Astrocyte of the spinal cord (primary cell): ENCODE measurements around the gene AKAP12.
A peak's percentile ranks its signal among the peaks of the same experiment; 100 is the strongest.

Source experiments
- DNase-seq: peaks from one replicate; pipeline ENCODE4 v3.0.0; 2011; ENCODE audit warnings: low read depth, low spot score
- H3K4me3 ChIP-seq: 2 replicates; pipeline ENCODE4 v1.5.1; 2011; ENCODE audit warnings: low read depth, mild to moderate bottlenecking, low read length, moderate library complexity
- CTCF ChIP-seq: IDR thresholded peaks from 2 replicates; pipeline ENCODE4 v1.5.1; 2012; ENCODE audit warnings: low read depth, mild to moderate bottlenecking, low read length, inconsistent platforms
- in situ Hi-C: cut with HindIII; loops from 2 replicates; pipeline ENCODE4 v1.10.0; 2017; ENCODE audit warnings: low sequenced_read_pairs

The AKAP12 gene

GRCh38 chr6:151317995-151318365 lies 78.2 kb downstream of the AKAP12 start:
- in situ Hi-C loops = no loop called here
- H3K4me3 ChIP-seq = no peak overlapping the region
- no peak for DNase-seq
- TF ChIP-seq CTCF = no peak

DNA sequence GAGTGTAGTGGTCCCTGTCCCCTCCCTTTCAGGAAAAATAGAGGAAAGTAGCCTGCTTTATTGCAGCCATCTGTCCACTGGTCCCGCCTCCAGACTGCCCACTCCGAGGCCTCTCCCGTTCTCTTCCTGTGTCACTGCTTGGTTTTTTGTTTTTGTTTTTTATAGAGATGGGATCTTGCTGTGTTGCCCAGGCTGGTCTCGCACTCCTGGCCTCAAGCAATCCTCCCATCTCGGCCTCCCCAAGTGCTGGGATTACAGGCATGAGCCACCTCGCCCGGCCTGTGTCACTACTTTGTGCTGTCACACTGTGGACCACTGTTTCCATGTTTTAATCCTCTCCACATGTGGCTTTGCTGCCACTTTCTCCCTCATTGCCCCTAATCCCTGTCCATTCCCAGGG lies 80.4 kb downstream of the AKAP12 start:
- in situ Hi-C loops = no loop called here

DNA sequence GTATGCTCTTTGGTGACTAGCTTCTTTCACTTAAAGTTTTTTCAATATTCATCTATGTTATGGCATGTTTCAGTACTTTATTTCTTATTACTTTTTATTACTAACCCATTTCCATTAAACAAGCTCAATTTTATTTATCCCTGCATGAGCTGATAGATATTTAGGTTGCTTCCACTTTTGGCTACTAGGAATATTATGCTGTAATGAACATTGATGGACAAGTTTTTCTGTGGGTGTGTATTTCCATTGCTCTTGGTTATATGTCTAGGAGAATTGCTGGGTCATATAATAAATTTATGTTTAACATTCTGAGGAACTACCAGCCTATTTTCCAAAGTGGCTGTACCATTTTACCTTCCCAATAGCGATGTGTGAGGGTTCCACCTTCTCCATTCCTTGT lies 81.7 kb downstream of the AKAP12 start:
- TF ChIP-seq CTCF = no peak
- in situ Hi-C loops = no loop called here
- no peak overlapping the region for H3K4me3 ChIP-seq
- no peak for DNase-seq

More for the DNA sequence above, 80.4 kb downstream of the AKAP12 start:
- no peak for DNase-seq
- no peak overlapping the region for H3K4me3 ChIP-seq
- no peak for TF ChIP-seq CTCF

- in situ Hi-C loops = no loop called here
- H3K4me3 ChIP-seq = no peak overlapping the region
- no peak for TF ChIP-seq CTCF
- no peak for DNase-seq
Observed at GRCh38 chr6:151322570-151322969, 82.8 kb downstream of the AKAP12 start.

DNA sequence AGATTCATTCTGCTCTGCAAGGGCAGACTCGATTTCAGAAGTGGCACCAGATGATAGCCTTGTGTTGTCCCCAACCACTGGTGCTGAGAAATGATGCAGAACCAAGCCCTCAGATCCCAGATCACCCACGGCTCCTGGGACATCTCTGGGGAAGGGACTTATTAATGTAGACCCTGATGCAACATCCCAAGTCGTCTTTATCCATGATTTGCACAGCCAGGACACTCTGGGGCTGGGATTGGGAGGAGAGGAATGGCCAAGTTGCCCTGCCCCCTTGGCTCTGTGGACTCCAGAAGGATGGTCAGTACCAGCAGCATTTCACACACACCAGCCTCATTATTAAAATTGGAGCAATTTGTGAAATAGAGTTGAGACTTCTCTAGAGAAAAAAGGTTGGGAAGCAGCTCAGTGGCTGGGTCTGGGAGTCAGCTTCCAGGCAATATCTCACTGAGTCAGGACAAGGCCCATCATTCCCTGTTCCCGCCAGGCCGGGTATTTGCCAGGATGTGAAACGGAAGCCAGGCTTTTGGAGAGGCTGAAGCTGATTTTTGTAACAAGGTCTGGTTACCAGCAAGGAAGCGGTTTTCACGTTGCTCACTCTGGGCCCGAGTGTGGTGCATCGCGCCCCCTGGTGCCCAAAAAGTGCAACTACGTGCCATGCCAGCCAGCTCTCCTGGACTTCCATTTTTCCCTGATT lies 84.2 kb downstream of the AKAP12 start:
- no peak overlapping the region for H3K4me3 ChIP-seq
- peak; percentile 90 for DNase-seq
- in situ Hi-C loops = no loop called here
- TF ChIP-seq CTCF = peak; percentile 93

DNA sequence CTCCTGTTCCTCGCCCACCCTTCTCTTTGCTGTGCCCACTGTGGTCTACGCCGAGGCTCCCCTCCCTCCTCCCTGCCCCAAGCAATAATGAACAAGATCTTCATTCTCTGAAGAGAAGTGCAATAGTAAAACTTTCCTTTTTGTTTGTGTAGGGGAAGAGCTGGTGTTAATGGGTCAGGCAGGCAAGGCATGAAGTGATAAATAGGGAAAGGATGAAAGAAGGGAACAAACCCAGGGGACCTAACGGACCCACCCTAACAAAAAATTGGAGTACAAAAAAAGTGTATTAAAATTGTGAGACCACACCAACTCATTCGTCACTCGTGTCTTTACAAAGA lies 84.7 kb downstream of the AKAP12 start:
- no peak for DNase-seq
- H3K4me3 ChIP-seq = no peak overlapping the region
- in situ Hi-C loops = no loop called here
- no peak for TF ChIP-seq CTCF
